ENCODE measurements around the gene MPDZ.
"Not testable (repeated sequence)": the region's sequence is repeated elsewhere in the genome, so short reads cannot be mapped to it uniquely, and the experiment has no call there.

Gene MPDZ

DNA sequence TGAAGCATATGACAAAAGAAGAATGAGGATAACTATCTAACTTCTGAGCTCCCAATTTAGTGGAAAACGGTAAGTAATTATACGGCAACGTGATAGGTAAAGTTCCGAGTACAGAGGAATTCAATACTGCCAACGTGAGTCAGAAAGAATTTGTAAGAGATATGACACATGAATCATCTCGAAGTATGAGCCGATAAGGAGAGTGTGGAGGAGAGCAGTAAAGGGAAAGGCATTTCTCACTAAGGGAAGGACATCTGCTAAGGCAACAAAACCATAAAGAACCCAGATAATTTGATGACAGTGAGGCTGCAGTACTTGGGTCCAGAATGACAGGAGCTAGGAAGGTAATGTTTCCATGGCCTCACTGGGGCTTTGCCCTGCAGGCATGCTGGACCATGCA is 11.0 kb downstream of the MPDZ start:
- no peak for DNase-seq (ENCODE audit: low read depth in 1 of 2, low spot score in 1 of 2)

DNA sequence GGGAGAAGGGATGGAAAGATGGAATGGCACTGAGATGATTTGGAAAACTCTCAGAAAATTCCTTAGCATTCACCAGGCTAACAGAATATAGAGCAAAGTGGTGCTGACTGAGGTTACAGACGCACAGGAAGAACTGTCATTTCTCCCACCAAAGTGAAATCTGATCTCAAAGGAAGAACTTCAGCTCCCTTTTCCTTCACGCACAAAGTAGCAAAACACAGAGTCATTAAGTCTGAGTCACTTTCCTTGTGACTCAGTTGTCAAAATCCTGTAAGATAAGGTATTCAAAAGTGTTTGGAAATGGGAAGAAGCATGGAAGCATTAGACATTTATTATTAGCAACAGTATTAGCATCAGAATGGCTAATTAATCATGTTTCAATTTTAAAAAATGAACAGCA is 11.7 kb downstream of the MPDZ start:
- no peak for DNase-seq (ENCODE audit: low read depth in 1 of 2, low spot score in 1 of 2)

DNA sequence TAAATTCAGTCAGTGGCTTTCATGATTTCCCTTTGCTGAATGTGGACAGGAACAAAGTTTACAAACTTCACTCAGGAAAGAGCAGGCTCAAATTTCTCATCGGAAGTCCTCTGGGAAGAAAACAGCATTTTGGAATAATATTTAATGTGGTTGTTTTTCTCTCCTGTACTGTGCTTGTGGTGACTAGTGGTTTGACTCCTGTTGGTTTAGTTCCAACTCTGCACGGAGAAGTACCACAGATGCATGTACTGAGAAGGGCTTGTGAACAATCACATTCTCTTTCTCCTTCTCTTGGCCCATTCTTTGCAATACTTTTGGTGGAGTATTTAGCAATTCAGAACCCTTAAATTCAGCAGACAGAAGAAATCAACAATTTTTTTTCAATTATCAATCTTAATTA is 13.3 kb downstream of the MPDZ start:
- no peak for DNase-seq (ENCODE audit: low read depth in 1 of 2, low spot score in 1 of 2)

DNA sequence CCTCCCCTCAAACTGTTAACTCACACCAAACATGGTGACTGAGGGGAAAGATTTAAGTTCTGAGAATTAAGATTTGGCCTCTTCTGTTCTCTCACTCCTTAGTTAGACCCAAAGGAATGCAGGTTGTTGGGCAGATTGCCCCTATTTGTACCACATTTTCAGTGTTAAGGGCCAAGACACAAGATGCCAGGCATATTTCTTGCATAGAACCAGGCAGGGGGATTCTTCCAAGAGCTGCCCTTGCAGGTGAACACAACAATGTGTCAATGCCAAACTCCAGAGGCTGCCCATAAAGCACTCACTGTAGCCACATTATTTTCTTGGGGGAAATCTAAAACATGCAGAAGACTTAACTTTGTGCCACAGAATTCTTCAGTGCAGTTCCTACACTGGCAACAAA is 14.7 kb downstream of the MPDZ start:
- no peak for DNase-seq (ENCODE audit: low read depth in 1 of 2, low spot score in 1 of 2)

DNA sequence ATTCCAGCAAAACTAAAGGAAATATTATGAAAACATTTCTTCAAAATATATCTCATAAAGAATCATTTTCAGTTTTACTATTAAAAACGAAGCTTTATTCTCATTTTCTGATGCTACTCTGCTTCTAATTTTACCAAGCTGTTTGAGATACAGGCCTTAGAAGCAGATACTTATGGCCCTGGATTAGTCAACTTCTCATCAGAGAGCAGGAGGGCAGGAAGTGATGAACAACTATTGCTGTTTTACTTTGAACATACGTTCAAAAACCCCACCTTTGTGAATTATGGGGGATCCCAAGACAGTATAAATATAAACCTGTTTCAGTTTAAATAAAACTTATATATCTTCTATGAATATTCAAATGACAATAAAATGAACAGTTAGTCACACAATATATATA is 16.0 kb downstream of the MPDZ start:
- DNase-seq (ENCODE audit: low read depth in 1 of 2, low spot score in 1 of 2): no peak

DNA sequence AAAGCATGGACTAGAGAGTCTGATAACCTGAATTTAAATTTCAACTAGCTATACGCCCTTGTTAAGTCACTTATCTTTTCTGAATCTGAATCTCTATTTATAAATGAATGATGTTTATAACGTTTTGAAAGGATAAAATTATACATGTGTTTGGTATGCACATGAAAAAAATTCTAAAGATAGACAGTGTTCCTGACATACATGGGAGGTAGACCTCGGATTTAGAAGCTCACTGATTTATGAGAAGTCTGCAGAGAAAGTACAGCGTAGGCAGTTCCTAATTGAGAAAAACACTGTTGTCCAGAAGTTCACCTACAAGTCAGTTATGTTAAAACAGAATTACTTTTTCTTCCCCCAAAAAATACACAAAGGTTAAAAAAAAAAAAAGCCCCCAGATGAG is 26.6 kb downstream of the MPDZ start:
- DNase-seq (ENCODE audit: low read depth in 1 of 2, low spot score in 1 of 2): no peak

DNA sequence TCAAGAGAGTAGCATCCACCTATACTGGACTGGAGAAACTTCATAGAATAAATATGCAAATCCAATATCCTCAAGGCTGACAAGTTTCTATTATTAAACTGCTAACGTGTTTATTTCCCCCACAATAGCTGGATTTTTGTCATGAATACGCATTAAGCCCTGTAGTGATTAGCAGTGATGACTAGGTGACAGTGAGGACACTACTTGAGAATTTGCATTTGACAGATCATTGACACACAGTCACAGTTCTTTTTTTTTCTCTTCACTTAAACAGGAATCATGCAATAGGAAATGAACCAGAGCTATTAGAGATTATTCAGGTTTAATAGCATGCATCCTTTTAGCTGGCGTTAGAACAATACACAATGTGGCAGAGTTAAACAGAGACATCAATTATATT is 35.3 kb downstream of the MPDZ start:
- DNase-seq (ENCODE audit: low read depth in 1 of 2, low spot score in 1 of 2): no peak

DNA sequence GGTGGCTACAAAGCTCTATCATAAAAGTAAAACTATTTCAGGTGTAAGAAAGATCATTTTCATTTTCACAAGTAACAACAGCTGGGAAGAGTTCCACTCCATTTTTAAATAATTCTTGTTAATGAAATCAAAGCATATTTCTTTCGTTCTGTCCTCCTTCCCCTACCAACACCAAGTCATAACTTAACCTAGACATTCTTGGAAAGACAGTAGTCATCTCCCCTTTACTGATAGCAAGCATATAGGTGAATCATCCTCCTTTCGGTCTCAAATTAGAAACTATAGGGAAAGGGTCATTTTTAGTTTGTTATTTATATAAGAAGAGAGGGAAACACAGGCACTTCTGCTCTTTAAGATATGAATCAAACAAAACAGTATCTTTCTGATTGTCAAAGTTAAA is 38.2 kb downstream of the MPDZ start:
- DNase-seq (ENCODE audit: low read depth in 1 of 2, low spot score in 1 of 2): no peak

DNA sequence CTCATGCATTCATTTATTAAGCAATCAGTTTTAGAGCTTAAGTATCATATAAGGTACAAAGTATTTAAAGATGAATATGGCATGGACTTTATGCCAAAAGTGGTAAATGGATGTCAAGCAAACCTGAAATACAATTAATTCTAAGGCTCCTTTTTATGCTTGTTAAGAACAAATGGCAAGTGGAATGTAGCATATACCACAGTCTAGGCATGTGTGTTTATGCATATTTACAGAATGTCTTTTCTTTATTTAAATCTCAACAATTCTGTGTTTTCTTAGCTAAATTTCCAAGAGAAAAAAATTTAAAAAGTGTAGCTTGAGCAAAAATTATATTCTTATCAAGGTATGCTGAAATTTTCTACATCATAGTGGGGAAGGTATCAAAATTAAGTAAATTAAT is 39.8 kb downstream of the MPDZ start:
- no peak for DNase-seq (ENCODE audit: low read depth in 1 of 2, low spot score in 1 of 2)

DNA sequence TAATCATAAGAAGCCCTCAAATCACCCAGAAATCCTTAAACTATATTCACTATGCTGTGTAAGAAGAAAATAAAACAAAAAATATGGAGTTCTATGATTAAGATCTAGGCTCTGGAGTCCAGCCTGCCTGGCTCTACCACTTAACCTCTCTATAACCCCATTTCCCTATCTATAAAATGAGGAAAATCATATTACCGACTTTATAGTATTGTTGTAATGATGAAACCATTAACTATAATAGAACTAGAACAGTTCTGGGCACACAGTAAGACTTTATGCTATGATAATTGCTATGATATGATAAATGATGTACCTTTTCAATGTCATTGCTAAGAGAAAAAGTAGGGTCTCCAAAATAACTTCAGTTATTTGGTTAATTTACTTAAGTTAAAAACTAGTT is 40.3 kb downstream of the MPDZ start:
- DNase-seq (ENCODE audit: low read depth in 1 of 2, low spot score in 1 of 2): no peak

DNA sequence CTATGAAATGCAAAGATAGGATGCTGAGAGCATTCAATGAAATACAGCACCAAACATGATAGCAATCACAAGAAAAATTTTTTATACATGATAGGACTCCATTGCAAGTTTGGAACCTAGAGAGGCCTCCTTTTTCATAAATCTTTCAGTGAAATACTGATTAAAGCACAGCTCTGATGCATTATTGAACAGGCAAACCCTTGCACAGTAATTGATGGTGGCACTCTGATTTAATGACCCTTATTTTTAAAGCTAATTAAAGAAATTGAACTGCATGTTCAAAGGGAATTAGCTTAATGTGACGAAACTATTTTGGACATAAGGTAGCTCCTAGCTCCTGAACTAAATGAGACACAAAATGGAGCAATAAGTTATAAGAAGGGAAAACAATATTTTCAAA is 44.6 kb downstream of the MPDZ start:
- DNase-seq (ENCODE audit: low read depth in 1 of 2, low spot score in 1 of 2): no peak

DNA sequence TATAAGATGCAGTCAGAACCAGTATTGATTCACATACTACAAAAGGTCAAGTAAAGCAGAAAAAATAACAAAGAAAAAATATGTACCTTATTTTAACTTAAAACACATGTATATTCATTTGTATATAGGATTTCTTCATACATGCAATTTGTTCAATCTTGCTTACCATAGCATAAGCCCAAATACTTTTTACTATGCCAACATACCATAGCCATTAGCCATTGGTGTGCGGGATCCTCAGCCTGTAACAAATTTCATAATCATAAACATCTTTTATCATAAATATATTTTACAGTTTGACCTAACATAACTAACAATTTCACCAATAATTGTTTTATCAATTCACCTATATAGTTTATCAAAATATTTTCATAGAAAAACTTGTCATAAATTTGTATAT is 51.1 kb downstream of the MPDZ start:
- DNase-seq (ENCODE audit: low read depth in 1 of 2, low spot score in 1 of 2): no peak

DNA sequence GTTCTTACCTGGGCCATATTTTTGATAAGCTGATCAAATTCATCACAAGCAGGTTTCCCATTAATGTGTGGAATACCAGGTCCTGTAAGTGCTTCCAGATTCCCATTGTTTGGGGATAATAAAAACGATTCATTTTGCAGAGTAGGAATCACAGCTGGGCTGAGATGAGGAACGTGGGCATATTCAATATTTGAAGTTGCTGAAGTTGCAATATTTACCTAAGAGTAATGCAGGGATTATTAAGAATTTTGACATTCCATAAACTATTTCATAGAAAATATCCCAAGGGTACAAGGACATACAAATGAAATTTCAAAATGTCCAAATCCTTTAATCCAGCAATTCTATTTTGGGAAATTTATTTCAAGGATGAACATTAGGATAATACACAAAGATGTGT is 55.1 kb downstream of the MPDZ start:
- no peak for DNase-seq (ENCODE audit: low read depth in 1 of 2, low spot score in 1 of 2)

DNA sequence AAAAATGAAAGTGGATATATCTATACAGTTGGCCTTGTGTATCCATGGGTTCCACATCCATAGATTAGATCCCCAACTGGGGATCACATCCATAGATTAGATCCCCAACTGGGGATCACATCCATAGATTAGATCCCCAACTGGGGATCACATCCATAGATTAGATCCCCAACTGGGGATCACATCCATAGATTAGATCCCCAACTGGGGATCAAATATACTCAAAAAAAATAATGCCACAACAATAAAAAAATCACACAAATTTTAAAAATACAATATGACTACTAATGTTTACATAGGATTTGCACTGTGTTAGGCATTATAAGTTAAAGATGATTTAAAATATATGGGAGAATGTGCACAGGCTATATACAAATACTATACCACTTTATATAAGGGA is 56.8 kb downstream of the MPDZ start:
- DNase-seq (ENCODE audit: low read depth in 1 of 2, low spot score in 1 of 2): not testable (repeated sequence)

DNA sequence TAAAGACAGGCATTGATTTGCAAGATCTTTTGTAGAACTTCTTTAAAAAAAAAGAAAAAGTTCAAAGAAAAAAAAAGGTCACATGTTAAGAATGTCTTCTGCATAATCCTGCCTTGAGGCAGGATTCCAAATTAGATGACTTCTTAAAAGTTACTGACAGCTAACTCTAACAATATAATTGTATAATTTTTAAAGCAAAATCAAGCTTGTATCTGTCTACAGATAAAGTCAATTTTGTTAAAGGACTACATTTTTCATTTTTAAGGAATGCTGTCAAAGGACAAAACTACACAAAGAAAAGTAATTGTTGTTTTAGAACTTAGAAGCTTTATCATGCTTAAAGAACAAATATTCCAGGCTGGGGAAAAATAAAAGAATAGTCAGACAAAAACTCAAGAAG is 57.8 kb downstream of the MPDZ start:
- DNase-seq (ENCODE audit: low read depth in 1 of 2, low spot score in 1 of 2): no peak

DNA sequence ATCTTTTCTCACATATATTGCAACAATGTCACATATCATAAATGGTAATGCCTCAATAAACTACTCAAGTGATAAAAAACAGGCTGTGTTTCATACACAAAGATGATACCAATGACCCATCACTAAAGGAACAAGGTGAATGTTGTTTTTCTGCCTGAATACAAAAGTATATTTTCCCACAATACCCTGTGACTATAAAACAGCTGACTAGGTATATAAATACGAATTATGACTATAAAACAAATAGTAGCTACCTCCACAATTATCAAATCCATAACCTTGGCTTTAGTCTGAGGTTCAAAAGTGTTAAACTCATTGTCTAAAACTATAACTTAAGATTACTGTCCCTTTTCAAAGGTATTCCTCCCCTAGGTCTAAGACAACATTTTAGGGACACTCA is 58.7 kb downstream of the MPDZ start:
- no peak for DNase-seq (ENCODE audit: low read depth in 1 of 2, low spot score in 1 of 2)

DNA sequence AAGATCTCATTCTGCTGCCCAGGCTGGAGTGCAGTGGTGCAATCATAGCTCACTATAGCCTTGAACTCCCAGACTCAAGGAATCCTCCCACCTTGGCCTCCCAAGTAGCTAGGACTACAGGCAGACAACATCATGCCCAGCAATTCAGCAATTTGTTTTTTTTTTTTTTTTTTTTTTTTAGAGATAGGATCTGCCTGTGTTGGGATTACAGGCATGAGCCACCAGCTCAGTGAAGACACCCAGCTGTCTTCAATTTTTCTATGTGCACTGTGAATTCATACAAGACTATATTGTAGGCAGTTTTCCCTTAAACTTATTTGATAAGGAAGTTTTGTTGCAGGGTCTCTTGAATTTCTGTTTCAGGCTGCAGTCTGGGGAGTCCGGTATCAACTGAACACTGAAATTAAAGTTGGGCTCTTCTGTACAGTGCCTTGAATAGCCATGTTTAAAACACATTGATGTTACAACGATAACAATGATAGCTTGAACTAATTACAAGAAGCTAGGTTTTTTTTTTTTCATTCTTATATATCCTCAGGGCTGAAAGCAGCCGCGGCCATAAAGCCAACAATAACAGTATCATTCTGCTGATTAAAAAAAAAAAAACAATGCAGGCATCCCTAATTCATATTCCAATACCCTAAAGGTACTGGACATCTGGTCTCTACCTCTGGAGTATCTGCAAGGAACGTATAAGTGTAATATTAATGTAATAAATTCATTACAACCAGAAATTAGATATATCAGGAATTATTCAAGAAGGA is 63.5 kb downstream of the MPDZ start:
- DNase-seq (ENCODE audit: low read depth in 1 of 2, low spot score in 1 of 2): no peak

DNA sequence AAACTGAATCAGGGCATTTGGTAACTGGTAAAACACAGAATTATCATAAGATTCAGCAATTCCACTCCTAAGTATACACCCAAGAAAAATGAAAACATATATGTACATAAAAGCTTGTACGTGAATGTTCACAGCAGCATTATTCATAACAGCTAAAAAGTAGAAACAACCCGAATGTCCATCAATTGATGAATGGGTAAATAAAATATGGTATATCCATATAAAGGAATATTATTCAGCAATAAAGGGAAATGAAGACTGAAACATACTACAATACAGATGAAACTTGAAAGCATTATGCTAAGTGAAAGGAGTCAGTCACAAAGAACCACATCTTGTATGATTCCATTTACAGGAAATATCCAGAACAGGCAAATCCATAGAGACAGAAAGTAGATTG is 65.5 kb downstream of the MPDZ start:
- no peak for DNase-seq (ENCODE audit: low read depth in 1 of 2, low spot score in 1 of 2)

DNA sequence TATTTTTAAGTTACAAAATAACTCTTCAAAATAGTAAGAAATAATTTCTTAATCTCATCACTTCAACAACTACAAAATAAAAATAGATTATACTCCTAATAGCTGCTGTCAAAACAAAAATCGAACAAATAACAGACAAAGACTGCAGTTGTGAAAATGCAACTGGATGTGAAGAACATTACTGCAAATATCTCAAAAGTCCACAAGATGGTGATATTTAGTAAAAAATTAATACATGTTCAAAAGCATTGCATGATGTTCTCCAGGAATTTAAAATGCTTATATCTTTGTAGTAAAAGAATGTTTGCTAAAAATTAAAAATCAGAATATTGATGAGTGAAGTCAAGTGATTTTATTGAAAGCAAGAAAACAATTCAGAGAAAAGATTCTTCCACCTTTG is 66.2 kb downstream of the MPDZ start:
- no peak for DNase-seq (ENCODE audit: low read depth in 1 of 2, low spot score in 1 of 2)

DNA sequence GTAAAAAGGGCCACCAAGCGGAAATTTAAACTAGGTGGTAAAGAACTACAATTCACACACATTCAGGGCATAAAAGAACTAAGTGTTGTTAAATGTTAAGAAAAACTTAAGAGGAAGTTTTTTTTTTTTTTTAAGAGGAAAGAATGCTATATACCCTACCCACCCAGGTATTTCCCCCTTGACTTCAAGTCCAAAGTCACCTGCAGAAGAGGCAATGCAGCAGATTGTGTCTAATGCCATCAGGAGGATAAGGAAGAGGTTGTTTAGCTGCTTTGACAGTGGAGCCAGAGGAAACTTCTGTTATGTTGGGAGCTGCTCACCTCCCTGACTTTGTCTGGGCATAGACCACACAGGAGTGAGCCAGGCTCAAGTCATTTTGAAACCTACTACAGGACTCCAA is 69.2 kb downstream of the MPDZ start:
- DNase-seq (ENCODE audit: low read depth in 1 of 2, low spot score in 1 of 2): no peak

DNA sequence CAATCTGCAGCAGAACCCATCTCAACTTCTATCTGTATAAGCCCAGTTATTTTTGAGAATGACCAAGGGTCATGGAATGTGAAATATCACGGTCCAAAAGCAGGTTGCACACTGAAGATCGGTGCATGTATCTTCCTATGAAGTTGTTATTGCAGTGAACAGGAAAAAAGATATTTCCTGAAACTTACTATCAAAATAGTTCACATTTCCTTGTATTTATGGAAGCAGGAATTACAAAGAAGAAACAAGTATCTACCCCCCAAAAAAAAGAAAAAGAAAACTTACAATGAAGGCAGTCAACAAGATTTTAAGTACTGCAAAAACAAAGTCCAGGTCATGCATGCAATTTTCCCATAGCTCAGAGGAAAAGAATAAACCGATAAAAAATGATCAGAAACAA is 70.0 kb downstream of the MPDZ start:
- no peak for DNase-seq (ENCODE audit: low read depth in 1 of 2, low spot score in 1 of 2)

DNA sequence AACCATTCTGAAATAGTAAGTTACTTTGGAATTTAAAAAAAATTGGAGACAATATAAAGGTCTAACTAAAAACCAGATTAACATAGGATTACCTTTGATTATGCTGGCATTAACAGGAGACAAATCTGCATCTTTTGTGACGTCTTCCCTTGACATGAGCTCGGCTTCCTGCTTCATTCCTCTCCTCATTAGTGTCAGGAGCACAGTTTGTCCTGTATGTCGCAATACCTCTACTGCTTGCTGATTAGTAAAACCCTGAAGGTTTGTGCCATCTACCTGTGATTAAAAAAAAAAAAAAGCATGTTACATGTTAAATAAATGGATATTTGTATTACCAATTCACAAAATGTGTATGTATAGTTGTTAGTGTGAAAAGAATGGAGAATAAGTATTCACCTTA is 73.7 kb downstream of the MPDZ start:
- DNase-seq (ENCODE audit: low read depth in 1 of 2, low spot score in 1 of 2): no peak

DNA sequence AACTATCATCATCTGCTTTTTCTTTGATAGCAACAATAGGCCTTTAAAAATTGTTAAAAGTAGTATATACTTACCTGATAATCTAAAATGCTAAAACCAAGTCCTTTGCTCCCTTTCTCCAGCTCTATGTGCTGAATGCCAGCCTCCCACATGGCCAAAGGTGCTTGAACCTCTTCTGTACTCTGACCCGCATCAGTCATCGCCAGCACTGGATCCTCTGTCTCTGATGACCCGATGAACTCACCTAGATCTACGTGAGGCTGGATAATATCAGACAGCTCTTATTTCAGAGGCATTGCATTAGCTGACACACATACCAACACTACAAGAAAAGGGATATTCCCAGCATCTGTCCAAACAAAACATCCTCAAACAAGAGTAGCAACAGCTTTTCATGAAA is 89.5 kb downstream of the MPDZ start:
- DNase-seq (ENCODE audit: low read depth in 1 of 2, low spot score in 1 of 2): no peak

DNA sequence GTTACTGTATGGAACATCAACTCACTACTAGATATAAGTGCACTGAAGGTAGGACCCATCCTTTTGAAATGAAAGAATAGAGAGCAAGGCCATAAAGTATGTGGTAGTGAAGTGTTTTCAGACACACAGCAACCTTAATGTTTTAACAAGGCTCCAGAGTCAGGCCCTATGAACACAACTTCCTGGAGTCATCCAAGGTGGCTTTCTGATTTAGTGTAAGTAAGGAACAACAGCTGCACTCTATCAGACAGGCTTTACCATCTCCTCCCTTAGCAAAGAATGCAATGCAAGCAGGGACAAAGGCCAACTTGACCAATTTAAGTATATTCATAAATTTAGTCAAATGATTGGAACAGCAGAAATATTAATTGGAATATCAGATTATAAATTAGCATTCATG is 90.1 kb downstream of the MPDZ start:
- no peak for DNase-seq (ENCODE audit: low read depth in 1 of 2, low spot score in 1 of 2)

All from activated T-helper 1 cell treated with anti-CD3 and anti-CD28 coated beads, Interleukin-2, amount 50 U/mL, for 16 hours (primary cell).